GM19043 (cell line): ENCODE results near the gene RHOBTB3.
A peak's percentile ranks its signal among the peaks of the same experiment; 100 is the strongest.

Experiments
- ATAC-seq: cut with Tn5 transposase; IDR thresholded peaks from one replicate; pipeline ENCODE4 v1.9.1; 2021; ENCODE audit warnings: low read depth; ENCODE audit not compliant: unreplicated experiment

RHOBTB3 gene

GRCh38 chr5:95838001-95838520 is 106.9 kb downstream of the RHOBTB3 start:
- ATAC-seq: no peak

GRCh38 chr5:95838556-95838955 is 107.4 kb downstream of the RHOBTB3 start:
- no peak for ATAC-seq

- no peak for ATAC-seq
Observed at GRCh38 chr5:95839658-95840057, 108.5 kb downstream of the RHOBTB3 start.

GRCh38 chr5:95840956-95841705 is 110.0 kb downstream of the RHOBTB3 start:
- no peak for ATAC-seq

- ATAC-seq: no peak
Observed at GRCh38 chr5:95841914-95842812, 111.0 kb downstream of the RHOBTB3 start.

GRCh38 chr5:95842854-95843544 is 111.9 kb downstream of the RHOBTB3 start:
- peak; percentile 90 for ATAC-seq

- ATAC-seq: no peak
Observed at GRCh38 chr5:95843733-95844223, 112.6 kb downstream of the RHOBTB3 start.

GRCh38 chr5:95845391-95845790 is 114.3 kb downstream of the RHOBTB3 start:
- ATAC-seq: no peak
